ENCODE measurements around the gene ANOS1. TPM values are rescaled to one million over a fixed set of nuclear protein-coding genes. Genes with fewer than 3 reads are reported as not detected.
"Not testable (repeated sequence)": the region's sequence is repeated elsewhere in the genome, so short reads cannot be mapped to it uniquely, and the experiment has no call there.

ANOS1 gene
- total RNA-seq, 5 donors from 2014 or later (not counting 1 experiment from before 2014, with no cell fraction given): 0.10 to 0.13 (median 0.12) TPM; not detected in 2

DNA sequence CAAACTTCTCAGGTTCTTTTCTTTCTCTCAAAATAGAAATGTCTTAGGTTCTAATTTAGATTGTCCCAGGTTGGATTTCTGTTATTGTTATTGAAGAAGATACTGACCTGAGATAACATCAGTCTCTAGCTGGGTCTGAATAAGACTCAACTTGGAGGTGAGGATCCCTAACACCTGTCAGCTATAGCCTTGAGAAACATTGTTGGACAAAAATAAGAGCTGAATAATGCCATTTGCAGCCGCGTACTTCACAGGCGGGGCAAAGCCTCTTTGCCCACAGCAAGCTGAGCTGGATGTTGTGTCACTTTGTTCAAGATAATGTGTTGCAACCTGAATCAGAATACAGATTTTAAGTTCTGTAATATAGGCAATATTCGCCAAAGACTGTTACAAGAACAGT, 231.7 kb downstream of the ANOS1 start:
- no CpG with 5 or more reads among the region's 4 CpGs for WGBS (ENCODE audit: insufficient coverage)
- no peaks in the 10 kb centered on the region for H3K9me3 ChIP-seq
- Mint-ChIP-seq H3K27me3 (no peaks in the 10 kb centered on the region), H3K27ac (no peak overlapping the region), H3K9me3 (peaks cover 0 to 16% (median 0%) of the 10 kb centered on the region in 3 donors), H3K4me1 (no peaks in the 10 kb centered on the region), H3K4me3 (no peak overlapping the region), H3K36me3 (no peaks in the 10 kb centered on the region)
- H3K4me3 ChIP-seq (ENCODE audit: control insufficient read depth in 1 of 2, extremely low read depth in 1 of 2, low read length in 1 of 2): no peak overlapping the region
- ATAC-seq (replicated peaks in 1 of 4): no peak
- no peaks in the 10 kb centered on the region for H3K4me1 ChIP-seq (ENCODE audit: control insufficient read depth in 1 of 2, extremely low read depth in 1 of 2, insufficient read depth in 2 of 2, low read length in 2 of 2)
- CTCF ChIA-PET: no interaction called here
- H3K36me3 ChIP-seq (ENCODE audit: control insufficient read depth in 2 of 2, extremely low read depth in 1 of 2, insufficient read depth in 1 of 2, low read length in 1 of 2): no peaks in the 10 kb centered on the region
- DNase-seq: no peak
- POLR2A ChIA-PET: no interaction called here
- no peak overlapping the region for H3K27ac ChIP-seq (ENCODE audit: low read length)
- no peaks in the 10 kb centered on the region for H3K27me3 ChIP-seq (replicated peaks in 1 of 2; ENCODE audit: control insufficient read depth in 2 of 2, extremely low read depth in 1 of 2, insufficient read depth in 2 of 2, low read length in 1 of 2)

DNA sequence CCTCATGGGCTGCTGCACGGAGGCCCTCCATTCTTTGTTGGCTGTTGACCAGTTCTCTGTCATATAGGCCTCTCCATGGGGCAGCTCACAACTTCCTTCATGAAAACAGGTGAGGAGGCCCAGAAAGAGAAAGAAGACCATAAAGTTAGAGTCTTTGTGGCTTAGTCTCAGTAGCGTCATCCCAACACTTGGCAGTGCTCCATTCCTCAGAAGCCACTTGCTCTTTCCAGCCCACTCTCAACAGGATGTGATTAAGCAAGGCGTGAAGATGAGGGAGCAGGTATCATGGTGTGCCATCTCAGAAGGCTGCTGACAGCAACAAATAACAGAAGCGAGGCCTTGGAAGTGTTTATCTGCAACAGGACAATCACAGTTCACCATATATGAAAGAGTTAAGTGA, 236.9 kb downstream of the ANOS1 start:
- POLR2A ChIA-PET; H3K27ac ChIP-seq (ENCODE audit: low read length); CTCF ChIA-PET; DNase-seq; H3K4me1 Mint-ChIP-seq; H3K27me3 Mint-ChIP-seq; H3K36me3 ChIP-seq (ENCODE audit: control insufficient read depth in 2 of 2, extremely low read depth in 1 of 2, insufficient read depth in 1 of 2, low read length in 1 of 2); H3K36me3 Mint-ChIP-seq; ATAC-seq (replicated peaks in 1 of 4); H3K9me3 ChIP-seq; H3K27ac Mint-ChIP-seq; H3K4me1 ChIP-seq (ENCODE audit: control insufficient read depth in 1 of 2, extremely low read depth in 1 of 2, insufficient read depth in 2 of 2, low read length in 2 of 2); H3K27me3 ChIP-seq (replicated peaks in 1 of 2; ENCODE audit: control insufficient read depth in 2 of 2, extremely low read depth in 1 of 2, insufficient read depth in 2 of 2, low read length in 1 of 2); H3K4me3 Mint-ChIP-seq; H3K4me3 ChIP-seq (ENCODE audit: control insufficient read depth in 1 of 2, extremely low read depth in 1 of 2, low read length in 1 of 2): not testable (repeated sequence)
- H3K9me3 Mint-ChIP-seq: peaks cover 0 to 20% (median 2%) of the 10 kb centered on the region in 3 donors
- WGBS (ENCODE audit: insufficient coverage): no CpG with 5 or more reads among the region's 4 CpGs

DNA sequence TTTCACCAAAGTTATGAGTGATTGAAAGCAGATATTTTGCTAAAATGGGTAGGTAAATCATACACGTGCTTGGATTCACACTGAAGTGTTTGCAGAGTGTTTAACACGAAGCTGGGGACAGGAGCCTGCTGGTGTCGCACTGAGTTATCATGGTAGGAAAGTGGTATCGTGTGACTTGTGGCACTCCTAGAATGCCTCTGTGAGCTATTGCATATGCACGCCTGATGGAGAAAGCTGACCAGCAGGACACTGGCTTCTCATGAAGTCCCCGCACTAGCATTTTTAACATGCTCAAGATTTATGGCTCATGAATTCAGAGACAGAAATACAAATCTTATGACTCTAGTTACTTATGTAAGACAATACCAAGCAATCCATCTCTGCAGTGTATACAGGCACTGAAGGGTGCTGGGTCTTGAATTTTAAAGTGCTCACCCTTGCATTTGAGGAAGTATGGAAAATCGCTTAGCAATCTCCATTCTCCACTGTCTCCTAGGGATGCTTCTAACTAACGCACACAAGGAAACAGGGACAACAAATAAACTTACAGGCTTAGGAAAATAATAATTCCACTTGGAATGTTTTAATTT, 247.5 kb downstream of the ANOS1 start:
- no peak overlapping the region for H3K27ac ChIP-seq (ENCODE audit: low read length)
- 77% methylated on average over 4 of the region's 8 CpGs for WGBS (ENCODE audit: insufficient coverage)
- no peaks in the 10 kb centered on the region for H3K36me3 Mint-ChIP-seq
- H3K27me3 Mint-ChIP-seq: no peaks in the 10 kb centered on the region
- no peaks in the 10 kb centered on the region for H3K4me1 Mint-ChIP-seq
- no peaks in the 10 kb centered on the region for H3K27me3 ChIP-seq (replicated peaks in 1 of 2; ENCODE audit: control insufficient read depth in 2 of 2, extremely low read depth in 1 of 2, insufficient read depth in 2 of 2, low read length in 1 of 2)
- H3K9me3 ChIP-seq: no peaks in the 10 kb centered on the region
- H3K36me3 ChIP-seq (ENCODE audit: control insufficient read depth in 2 of 2, extremely low read depth in 1 of 2, insufficient read depth in 1 of 2, low read length in 1 of 2): no peaks in the 10 kb centered on the region
- ChIA-PET CTCF (no interaction called here), POLR2A (no interaction called here)
- no peak overlapping the region for H3K4me3 ChIP-seq (ENCODE audit: control insufficient read depth in 1 of 2, extremely low read depth in 1 of 2, low read length in 1 of 2)
- DNase-seq (no peak), ATAC-seq (replicated peaks in 1 of 4) (no peak)
- peaks cover 4 to 8% (median 4%) of the 10 kb centered on the region in 3 donors for H3K9me3 Mint-ChIP-seq
- no peak overlapping the region for H3K27ac Mint-ChIP-seq
- H3K4me1 ChIP-seq (ENCODE audit: control insufficient read depth in 1 of 2, extremely low read depth in 1 of 2, insufficient read depth in 2 of 2, low read length in 2 of 2): no peaks in the 10 kb centered on the region
- no peak overlapping the region for H3K4me3 Mint-ChIP-seq

Other genes with a start within 250 kb of the ANOS1 start
- not detected for gene FAM9A, start 69.2 kb upstream of the ANOS1 start, total RNA-seq